HG03280 (cell line): ENCODE results near the gene CCBE1.

Experiments
- ATAC-seq: cut with Tn5 transposase; IDR thresholded peaks from one replicate; pipeline ENCODE4 v1.9.1; 2021; ENCODE audit warnings: mild to moderate bottlenecking, moderate library complexity; ENCODE audit not compliant: unreplicated experiment

CCBE1 gene

DNA sequence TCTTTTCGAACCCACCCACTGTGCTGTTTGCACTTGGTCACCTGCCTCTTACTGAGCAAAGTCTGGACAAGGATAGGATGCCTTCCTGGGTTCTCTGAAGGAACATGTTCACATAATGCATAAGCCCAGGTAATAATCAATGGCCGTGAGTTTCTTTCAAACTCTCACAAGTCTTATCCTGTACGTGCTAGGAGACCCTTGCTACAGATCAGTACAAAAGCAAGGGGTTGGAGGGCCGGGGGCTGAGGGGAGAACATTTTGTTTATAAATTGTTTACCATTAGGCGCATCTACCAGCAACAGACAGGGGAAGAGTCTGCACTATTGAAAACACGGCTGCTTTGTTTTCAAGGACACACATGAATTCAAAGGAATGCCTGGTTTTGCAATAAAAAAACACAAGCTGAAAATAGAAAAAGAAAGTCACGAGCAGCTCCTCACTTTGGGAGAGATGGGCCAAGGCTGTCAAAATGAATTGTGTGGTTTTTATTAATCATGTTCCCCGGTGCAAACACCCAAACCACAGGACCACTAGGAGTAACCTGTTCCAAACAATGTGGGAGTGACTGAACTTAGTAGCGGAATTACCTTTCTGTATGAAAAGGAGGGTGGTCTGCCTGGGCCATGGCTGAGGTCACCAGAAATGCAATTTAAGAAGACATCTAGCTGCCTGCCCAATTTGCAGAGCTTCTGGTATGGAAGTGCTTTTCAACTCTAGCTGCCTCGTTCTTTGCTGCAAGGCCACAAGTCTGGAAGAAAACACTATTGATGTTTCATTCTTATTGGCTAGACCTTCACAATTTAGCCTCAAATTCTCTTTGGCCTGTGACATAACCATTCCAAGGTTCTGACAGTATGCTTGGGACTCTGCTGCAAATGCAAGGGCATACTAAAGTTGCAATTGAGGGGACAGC lies 73.5 kb downstream of the CCBE1 start:
- ATAC-seq = no peak

- no peak for ATAC-seq
These were observed 76.2 kb downstream of the CCBE1 start for GRCh38 chr18:59621027-59621426.

DNA sequence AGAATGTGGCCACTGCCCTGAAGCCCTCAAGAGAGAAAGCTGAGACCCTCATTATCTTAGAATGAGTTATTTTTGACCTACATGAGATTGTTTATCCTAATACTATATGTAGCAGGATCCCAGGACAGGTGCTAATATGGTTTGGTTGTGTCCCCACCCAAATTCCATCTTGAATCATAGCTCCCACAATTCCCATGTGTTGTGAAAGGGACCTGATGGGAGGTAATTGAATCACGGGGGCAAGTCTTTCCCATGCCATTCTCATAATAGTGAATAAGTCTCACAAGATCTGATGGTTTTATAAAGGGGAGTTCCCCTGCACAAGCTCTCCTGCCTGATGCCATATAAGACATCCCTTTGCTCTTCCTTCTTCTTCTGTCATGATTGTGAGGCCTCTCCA lies 76.8 kb downstream of the CCBE1 start:
- no peak for ATAC-seq

DNA sequence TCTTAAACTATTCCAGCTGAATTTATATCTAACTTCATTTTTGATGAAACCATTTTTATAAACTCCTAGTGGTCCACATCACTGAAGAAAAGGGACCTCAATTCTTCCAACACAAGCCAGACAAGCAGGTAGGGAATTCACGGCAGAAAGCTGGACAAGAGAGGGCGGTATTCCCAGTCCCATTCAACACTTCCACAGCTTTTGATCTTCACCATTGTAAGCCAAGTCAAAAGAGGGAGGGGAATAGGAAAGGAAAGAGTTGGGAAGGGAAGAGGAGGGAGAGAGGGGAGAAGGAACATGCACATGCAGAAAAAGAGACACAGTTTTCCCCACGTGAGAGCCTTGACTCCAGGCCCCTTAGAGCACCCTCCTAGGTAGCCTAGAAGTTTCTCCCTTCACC lies 77.4 kb downstream of the CCBE1 start:
- no peak for ATAC-seq

GRCh38 chr18:59617468-59617932 lies 79.7 kb downstream of the CCBE1 start:
- no peak for ATAC-seq

DNA sequence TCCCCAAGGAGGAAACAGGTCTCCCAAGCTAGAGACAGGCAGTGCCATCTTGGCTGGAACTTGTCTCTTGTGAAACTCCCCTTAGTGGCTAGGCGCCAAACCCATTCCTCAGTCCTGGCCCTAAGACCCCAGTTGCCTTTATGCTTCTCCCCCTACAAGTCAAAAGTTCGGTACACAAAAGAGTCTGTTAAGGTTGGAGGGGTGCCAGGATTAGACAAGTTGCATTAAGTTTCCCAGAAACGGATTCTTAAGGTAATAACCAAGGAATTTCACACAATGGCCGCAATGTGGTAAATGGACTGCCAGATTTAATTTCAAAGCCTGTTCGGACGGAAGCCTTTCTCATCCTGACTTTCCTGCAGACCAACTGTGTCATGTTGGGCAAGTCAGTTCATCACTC lies 80.7 kb downstream of the CCBE1 start:
- ATAC-seq = no peak

GRCh38 chr18:59613903-59614302 lies 83.3 kb downstream of the CCBE1 start:
- no peak for ATAC-seq

DNA sequence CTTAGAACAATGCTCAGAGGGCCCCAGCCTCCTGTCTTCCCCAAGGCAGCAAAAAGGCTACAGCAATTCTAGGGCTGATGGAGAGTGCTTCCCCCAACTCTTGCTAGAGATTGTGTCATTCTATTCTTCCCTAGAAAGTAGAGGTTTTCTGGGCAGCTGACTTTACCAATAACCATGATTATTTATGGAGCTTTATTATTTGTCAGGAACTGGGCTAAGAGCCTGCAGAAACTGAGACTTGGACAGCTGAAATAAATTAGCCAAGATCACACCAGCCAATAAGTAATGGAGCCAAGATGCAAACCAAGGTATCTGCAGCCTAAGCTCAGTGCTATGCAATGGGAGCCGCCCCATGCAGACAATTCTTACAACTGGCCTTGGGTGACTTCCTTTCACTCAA lies 84.8 kb downstream of the CCBE1 start:
- ATAC-seq = no peak

DNA sequence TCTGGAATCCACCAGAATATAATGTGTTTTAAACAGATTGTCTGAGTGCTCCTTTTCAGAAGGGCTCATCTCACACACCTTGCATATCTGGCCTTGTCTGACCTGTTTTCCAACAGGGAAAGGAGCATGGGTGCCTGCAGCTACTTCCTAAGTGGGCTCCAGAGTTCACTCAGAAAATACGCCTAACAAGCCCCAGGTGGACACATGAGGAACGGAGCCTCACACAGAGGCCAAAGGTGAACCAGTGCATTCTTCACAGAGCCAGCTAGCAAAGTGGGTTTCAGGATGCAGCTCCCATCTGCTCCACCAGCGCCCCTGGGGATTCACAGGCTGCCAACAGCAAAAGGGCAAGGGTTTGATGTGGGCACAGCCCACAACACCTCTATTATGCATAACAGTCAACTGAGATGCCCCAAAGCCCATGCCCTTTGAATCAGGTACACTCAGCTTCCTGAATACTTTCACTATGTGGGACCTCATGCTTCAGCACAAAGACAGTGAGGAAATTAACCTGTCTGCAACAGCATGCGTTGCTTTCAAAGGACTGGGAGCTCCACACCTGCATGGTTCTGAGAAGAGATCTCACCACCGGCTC lies 86.6 kb downstream of the CCBE1 start:
- no peak for ATAC-seq

DNA sequence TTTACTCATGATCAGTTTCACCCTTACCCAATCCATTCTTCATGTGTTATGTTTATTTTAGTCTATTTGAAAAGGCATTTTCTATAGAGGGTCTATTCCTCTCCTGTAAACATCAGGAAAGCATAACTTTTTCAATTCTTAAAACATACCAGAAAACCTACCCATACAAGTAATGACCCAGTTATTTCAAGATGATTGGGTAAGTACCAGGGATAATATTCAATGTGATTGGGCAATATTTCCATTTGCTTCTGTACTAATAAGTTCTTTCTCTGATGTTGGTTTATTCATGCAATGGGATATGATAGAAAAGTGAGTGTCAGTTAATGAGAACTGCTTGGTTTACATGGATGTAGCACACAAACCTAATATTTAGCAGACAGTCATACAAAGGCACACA lies 87.6 kb downstream of the CCBE1 start:
- no peak for ATAC-seq

DNA sequence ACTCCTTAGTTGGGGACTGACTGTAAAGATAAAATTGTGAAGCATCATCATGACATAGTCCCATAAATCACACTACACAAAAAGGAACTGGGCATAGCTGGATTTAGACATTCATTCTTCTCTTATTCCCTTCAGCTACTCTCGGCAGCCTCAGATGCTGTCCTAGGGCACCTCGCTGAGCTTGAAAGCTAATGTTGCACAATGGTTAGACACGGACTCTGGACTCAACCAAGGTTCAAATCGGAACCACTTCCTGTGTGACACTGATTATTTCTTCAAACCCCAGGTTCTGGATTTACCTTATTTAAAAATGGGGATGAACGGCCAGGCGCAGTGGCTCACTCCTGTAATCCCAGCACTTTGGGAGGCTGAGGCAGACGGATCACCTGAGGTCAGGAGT lies 89.8 kb downstream of the CCBE1 start:
- ATAC-seq = no peak

GRCh38 chr18:59607078-59607379 lies 90.2 kb downstream of the CCBE1 start:
- ATAC-seq = no peak

DNA sequence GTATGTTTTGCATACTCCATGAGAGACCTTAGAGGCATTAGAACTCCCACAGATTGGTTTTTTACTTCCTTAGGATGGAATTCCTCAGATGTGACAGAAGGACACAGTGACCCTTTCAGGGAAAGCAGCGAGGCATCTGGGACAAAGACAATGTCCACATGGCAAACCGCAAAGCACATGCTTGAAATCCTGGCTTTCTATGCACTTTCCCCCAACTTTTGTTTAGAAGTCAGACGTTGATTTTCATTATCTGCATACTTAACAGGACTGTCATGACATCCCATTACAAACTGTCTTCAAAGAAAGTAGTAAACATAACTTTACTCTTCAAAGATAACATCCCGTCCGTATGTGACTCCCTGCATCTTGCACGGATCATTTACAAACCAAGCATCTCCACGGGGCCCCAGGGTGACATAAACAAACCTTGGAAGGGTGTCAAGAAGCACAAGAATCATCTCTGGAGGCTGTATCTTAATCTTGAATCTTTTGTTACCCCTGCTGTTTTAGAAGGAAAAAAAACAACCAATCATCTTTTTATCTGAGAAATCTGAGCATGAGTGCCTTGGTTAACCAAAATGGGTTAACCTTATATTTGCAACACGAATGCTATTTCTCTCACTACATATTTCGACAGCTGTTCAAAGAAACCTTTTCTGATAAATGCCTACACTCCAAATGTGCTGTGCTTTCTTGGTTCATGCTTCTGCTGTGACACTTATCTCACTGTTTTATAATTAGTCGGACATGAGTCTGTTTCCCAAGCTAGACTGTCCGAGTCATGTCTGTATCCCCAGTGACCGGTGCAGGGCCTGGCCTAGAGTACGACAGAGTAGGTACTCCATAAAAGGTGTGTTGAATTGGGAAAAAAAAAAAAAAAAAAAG lies 90.8 kb downstream of the CCBE1 start:
- ATAC-seq = no peak

DNA sequence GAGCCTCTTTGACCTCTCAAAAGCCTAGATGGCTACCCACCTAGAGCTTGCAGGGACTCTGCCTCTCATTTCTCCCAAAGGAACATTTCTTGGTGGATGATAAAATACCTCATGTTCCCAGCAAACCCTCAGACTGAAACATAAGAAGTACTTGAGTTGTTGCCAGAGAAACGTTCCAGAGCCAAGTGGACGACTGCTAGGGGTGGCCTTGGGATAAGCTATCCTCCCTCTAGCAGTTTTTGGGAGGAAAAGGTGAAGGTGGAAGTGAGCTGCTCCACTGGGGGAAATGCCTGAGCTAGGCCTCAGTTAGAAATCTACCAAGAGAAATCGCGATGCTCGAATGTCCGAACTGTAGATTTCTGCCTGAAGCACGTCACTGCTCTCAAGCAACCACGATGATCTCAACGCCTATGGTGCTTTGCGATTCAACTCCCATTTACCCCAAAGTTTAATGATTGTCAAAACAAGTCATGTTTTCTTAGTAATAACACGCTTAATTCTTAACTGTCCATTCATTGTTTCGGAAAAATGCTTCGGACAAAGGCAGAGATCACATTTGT lies 91.5 kb downstream of the CCBE1 start:
- no peak for ATAC-seq

GRCh38 chr18:59604877-59605276 lies 92.3 kb downstream of the CCBE1 start:
- ATAC-seq = no peak

- ATAC-seq = no peak
These were observed 100.2 kb downstream of the CCBE1 start for GRCh38 chr18:59597049-59597448.

- no peak for ATAC-seq
These were observed 103.9 kb downstream of the CCBE1 start for GRCh38 chr18:59593291-59593717.

GRCh38 chr18:59592624-59593023 lies 104.6 kb downstream of the CCBE1 start:
- ATAC-seq = no peak

GRCh38 chr18:59582395-59582794 lies 114.8 kb downstream of the CCBE1 start:
- no peak for ATAC-seq

DNA sequence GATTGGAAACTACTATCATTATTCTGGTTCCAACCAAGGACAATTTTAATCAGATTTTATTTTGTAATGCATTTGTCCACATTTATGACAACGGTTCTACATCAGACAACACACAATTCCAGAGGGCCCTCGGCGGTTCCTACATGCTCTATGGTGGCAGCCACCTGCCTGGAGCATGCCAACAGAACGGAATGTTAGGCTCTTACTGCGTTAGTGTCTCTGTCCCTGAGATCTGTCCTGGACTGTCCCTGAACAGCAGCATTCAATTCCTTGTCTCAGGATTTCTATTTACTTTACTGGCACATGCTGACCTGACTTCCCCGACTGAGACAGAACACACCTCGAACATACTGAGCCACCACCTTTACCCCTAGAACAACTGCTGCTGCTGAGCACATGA lies 117.7 kb downstream of the CCBE1 start:
- no peak for ATAC-seq

DNA sequence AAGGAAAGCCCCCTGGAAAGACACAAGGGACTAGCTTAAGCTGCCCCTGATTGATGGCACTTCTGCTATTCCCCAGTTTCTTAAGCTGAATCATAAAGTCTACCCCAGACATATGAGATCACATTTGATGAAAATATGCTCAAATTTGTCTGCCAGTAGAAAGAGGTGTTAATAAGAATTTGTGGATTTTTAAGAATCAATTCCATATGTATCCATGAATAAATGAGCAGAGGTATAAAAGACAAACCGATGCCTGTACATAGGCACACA lies 119.9 kb downstream of the CCBE1 start:
- no peak for ATAC-seq
